Measurements from ENCODE around the gene PRR9. TPM values are rescaled to one million over a fixed set of nuclear protein-coding genes. Genes with fewer than 3 reads are reported as not detected.

PRR9 gene
- total RNA-seq, 1 experiment from 2014 or later, result not detected

DNA sequence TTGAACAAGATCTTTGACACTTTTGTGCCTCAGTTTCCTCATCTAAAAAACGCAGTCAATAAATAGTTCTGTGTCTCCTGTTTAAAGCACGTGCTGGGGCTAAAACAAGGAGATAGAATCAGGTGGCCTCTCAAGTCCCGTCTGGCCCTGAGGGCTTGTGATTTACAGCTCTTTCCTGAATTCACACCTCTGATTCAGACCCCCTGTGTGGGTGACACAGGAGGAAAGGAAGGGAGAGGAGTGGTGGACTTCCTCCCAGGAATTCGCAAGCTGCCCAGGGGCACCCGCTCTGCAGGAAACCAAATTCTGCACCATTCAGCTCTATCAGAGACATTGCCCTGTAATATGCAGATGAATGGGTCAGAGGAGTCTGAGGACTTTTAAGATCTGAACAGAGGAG lies 5.2 kb upstream of the PRR9 start:
- H3K9me2 ChIP-seq (replicated peaks; ENCODE audit: low read length), result no peaks in the 10 kb centered on the region
- H3K27me3 ChIP-seq (ENCODE audit: low read length), result peaks cover 70% of the 10 kb centered on the region
- CTCF ChIA-PET, result no interaction called here
- H3K4me2 ChIP-seq (ENCODE audit: low read length), result no peak overlapping the region
- H3K27ac ChIP-seq (ENCODE audit: low read length), result no peak overlapping the region
- H3K36me3 ChIP-seq (ENCODE audit: low read depth, low read length), result no peaks in the 10 kb centered on the region
- no peaks in the 10 kb centered on the region for H3F3A ChIP-seq (ENCODE audit: low read length, unreplicated experiment)
- no peak for TF ChIP-seq EZH2phosphoT487 (IDR thresholded peaks at IDR 0.05; ENCODE audit: borderline replicate concordance, low read length)
- TF ChIP-seq, protein P1, sequence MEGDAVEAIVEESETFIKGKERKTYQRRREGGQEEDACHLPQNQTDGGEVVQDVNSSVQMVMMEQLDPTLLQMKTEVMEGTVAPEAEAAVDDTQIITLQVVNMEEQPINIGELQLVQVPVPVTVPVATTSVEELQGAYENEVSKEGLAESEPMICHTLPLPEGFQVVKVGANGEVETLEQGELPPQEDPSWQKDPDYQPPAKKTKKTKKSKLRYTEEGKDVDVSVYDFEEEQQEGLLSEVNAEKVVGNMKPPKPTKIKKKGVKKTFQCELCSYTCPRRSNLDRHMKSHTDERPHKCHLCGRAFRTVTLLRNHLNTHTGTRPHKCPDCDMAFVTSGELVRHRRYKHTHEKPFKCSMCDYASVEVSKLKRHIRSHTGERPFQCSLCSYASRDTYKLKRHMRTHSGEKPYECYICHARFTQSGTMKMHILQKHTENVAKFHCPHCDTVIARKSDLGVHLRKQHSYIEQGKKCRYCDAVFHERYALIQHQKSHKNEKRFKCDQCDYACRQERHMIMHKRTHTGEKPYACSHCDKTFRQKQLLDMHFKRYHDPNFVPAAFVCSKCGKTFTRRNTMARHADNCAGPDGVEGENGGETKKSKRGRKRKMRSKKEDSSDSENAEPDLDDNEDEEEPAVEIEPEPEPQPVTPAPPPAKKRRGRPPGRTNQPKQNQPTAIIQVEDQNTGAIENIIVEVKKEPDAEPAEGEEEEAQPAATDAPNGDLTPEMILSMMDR (conservative IDR thresholded peaks at IDR 0.05; ENCODE audit: low read depth, low read length), result no peak
- no peak for TF ChIP-seq EZH2 (IDR thresholded peaks at IDR 0.05; ENCODE audit: low read length, unreplicated experiment)
- POLR2A ChIA-PET (ENCODE audit: unreplicated experiment), result no interaction called here
- no peak overlapping the region for H3K9ac ChIP-seq (ENCODE audit: low read length)
- intact Hi-C loops (cut with micrococcal nuclease), result no loop called here
- no peaks in the 10 kb centered on the region for H4K20me1 ChIP-seq (ENCODE audit: low read length)
- no peaks in the 10 kb centered on the region for H3K4me1 ChIP-seq (ENCODE audit: insufficient read depth, low read length)
- DNase-seq (no peak), ATAC-seq (no peak)
- no peak overlapping the region for H3K4me3 ChIP-seq (ENCODE audit: low read length)
- BruUV-seq (replicated peaks), result no TSS peak
- H3K9me3 ChIP-seq (ENCODE audit: low read length), result no peaks in the 10 kb centered on the region
- no peaks in the 10 kb centered on the region for H3K79me2 ChIP-seq (ENCODE audit: low read length)
- no peak overlapping the region for H2AFZ ChIP-seq (ENCODE audit: low read length)

DNA sequence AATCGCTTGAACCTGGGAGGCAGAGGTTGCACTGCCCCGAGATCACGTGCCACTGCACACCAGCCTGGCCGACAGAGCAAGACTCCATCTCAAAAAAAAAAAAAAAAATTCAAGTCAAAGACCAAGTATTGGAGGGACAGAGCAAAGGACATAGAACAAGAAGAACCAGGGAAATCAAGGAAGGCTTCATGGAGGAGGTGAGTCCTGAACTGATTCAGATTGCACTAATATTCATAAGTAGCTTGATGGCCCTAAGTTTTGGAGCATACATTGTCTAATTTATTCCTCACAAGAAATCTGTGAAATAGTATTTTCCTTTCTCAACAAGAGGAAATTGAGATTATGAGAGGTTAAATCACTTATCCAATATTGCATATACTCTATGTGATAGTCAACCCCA lies 3.9 kb upstream of the PRR9 start:
- DNase-seq (no peak), ATAC-seq (no peak)
- Histone ChIP-seq H4K20me1 (ENCODE audit: low read length) (no peaks in the 10 kb centered on the region), H3K9me3 (ENCODE audit: low read length) (no peaks in the 10 kb centered on the region), H3K79me2 (ENCODE audit: low read length) (no peaks in the 10 kb centered on the region), H3K27me3 (ENCODE audit: low read length) (peaks cover 75% of the 10 kb centered on the region), H3K9ac (ENCODE audit: low read length) (no peak overlapping the region), H3K4me1 (ENCODE audit: insufficient read depth, low read length) (no peaks in the 10 kb centered on the region), H2AFZ (ENCODE audit: low read length) (no peak overlapping the region), H3K36me3 (ENCODE audit: low read depth, low read length) (no peaks in the 10 kb centered on the region), H3K9me2 (replicated peaks; ENCODE audit: low read length) (no peaks in the 10 kb centered on the region), H3K27ac (ENCODE audit: low read length) (no peak overlapping the region), H3K4me2 (ENCODE audit: low read length) (no peak overlapping the region), H3F3A (ENCODE audit: low read length, unreplicated experiment) (no peaks in the 10 kb centered on the region), H3K4me3 (ENCODE audit: low read length) (no peak overlapping the region)
- BruUV-seq (replicated peaks), result no TSS peak
- TF ChIP-seq EZH2phosphoT487 (IDR thresholded peaks at IDR 0.05; ENCODE audit: borderline replicate concordance, low read length) (no peak), EZH2 (IDR thresholded peaks at IDR 0.05; ENCODE audit: low read length, unreplicated experiment) (no peak)
- ChIA-PET POLR2A (ENCODE audit: unreplicated experiment) (no interaction called here), CTCF (no interaction called here)
- intact Hi-C loops (cut with micrococcal nuclease), result no loop called here

DNA sequence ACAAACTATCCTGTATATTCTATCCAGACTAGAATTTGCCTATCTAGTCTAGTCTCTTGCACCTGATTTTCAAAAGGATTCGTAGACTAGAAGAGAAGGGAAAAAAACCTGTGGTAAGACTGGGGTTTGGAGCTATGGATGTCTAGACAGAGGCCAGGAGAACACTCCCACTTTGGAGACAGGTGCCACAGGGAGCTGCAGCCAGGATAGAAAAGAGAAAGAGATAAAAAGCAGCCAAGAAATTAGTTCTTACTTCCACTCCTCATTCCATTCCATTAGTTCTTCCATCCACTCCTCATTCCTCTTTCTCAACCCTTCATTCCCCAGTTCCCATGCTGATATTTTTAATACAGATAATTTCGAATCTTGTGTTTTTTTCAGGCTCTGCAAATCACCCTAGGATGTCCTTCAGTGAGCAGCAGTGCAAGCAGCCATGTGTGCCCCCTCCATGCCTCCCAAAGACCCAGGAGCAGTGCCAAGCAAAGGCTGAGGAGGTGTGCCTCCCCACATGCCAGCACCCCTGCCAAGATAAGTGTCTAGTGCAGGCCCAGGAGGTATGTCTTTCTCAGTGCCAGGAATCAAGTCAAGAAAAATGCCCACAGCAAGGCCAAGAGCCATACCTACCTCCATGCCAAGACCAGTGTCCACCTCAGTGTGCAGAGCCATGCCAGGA lies 496 bp downstream of the PRR9 start:
- no peaks in the 10 kb centered on the region for H3K9me2 ChIP-seq (replicated peaks; ENCODE audit: low read length)
- ChIA-PET CTCF (no interaction called here), POLR2A (ENCODE audit: unreplicated experiment) (no interaction called here)
- H3K9ac ChIP-seq (ENCODE audit: low read length), result no peak overlapping the region
- no peaks in the 10 kb centered on the region for H3K4me1 ChIP-seq (ENCODE audit: insufficient read depth, low read length)
- H3K36me3 ChIP-seq (ENCODE audit: low read depth, low read length), result no peaks in the 10 kb centered on the region
- TF ChIP-seq EZH2 (IDR thresholded peaks at IDR 0.05; ENCODE audit: low read length, unreplicated experiment) (no peak), EZH2phosphoT487 (IDR thresholded peaks at IDR 0.05; ENCODE audit: borderline replicate concordance, low read length) (no peak)
- TF ChIP-seq, protein P1 (conservative IDR thresholded peaks at IDR 0.05; ENCODE audit: low read depth, low read length), result no peak
- H4K20me1 ChIP-seq (ENCODE audit: low read length), result no peaks in the 10 kb centered on the region
- H3K79me2 ChIP-seq (ENCODE audit: low read length), result no peaks in the 10 kb centered on the region
- H3K27me3 ChIP-seq (ENCODE audit: low read length), result peaks cover 80% of the 10 kb centered on the region
- H3K4me3 ChIP-seq (ENCODE audit: low read length), result no peak overlapping the region
- no peak for DNase-seq
- BruUV-seq (replicated peaks), result no TSS peak
- H3F3A ChIP-seq (ENCODE audit: low read length, unreplicated experiment), result no peaks in the 10 kb centered on the region
- intact Hi-C loops (cut with micrococcal nuclease), result no loop called here
- H2AFZ ChIP-seq (ENCODE audit: low read length), result no peak overlapping the region
- H3K4me2 ChIP-seq (ENCODE audit: low read length), result no peak overlapping the region
- ATAC-seq, result no peak
- no peaks in the 10 kb centered on the region for H3K9me3 ChIP-seq (ENCODE audit: low read length)
- no peak overlapping the region for H3K27ac ChIP-seq (ENCODE audit: low read length)

All from PC-3 (cell line).